Stimulated activated CD8-positive, alpha-beta memory T cell treated with anti-CD3 and anti-CD28 coated beads, Interleukin-4, amount 100 ng/mL, for 24 hours (primary cell): ENCODE results near the gene PLN.

ENCODE experiments used
- DNase-seq: peaks from one replicate; pipeline ENCODE4 v3.0.0-alpha.2; 2020; ENCODE audit warnings: low read depth

Gene PLN

DNA sequence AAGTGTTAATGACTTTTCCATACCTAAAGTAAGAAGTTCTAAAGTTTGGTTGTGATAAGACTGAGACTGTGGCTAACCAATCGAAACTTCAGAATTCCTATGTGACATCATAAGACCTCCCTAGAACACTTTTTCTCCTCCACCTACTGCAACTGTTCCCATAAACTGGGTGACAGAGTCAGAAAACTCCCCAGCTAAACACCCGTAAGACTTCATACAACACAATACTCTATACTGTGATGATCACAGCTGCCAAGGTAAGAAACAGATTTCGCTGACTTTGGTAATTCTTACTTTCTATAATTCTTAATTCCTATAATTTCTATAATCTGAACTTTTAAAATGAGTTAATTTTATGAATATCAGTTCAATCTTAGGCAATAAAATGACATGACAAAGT, at the start of gene PLN:
TSS of gene PLN (plus strand) at position 161 of the 400 bp plus-strand sequence. CDS start 10,626 bp downstream, outside the sequence.
- no peak for DNase-seq

DNA sequence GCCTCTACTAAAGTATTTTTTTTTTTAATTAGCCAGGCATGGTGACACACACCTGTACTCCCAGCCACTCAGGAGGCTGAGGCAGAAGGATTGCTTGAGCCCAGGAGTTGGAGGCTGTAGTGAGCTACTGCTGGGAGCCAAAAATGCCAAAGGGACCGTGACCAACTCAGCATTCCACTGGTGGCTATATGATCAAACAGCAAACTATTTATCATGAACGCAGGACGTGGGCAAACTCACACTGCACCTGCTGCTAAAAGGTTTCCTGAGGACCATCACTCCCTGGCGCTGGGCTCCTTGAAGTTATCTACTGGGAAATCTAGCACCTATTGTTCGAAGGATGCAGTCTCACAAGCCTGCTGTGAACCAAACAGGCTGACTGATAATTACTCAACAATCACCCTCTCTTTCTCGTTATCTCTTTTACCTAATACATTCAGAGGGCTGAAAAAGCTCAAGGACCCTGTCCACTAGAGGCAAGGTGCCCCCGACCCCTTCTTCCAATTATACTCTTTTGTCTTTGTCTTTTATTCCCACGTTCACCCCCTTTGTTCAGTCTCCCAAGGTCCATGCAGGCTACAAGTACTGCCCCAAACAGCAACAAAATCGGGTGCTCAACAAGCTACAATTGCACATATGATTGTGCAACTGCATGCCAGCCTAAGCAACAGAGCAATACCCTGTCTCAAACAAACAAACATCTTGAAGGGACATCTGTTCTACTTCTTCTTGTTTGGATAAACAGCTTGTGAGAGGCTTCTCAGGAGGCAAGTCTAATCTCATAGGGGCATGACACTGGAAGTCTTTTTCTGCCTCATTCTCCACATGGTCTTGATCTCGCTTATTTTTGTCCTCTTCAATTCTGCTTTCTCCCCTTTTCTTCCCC, 47.7 kb upstream of the PLN start:
- no peak for DNase-seq

DNA sequence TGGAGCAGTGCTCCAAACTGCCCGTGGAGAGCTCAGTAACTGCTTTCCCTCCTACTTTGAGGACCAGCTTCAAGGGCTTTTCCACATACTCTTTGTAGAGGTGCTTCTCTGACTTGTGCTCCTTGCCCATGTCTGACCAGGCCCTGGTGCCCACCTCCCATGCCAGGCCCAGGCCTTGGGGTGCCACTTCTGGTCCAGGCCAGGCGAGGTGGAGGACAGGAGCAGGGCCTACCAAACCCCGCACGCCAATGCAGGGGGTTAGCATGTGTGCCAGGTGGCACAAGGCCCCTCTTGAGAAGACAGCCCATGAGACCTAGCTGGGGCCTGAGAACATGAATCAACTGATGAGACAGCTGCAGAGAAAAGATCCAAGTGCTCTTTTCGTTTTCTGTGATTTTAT, 47.0 kb upstream of the PLN start:
- DNase-seq = no peak

DNA sequence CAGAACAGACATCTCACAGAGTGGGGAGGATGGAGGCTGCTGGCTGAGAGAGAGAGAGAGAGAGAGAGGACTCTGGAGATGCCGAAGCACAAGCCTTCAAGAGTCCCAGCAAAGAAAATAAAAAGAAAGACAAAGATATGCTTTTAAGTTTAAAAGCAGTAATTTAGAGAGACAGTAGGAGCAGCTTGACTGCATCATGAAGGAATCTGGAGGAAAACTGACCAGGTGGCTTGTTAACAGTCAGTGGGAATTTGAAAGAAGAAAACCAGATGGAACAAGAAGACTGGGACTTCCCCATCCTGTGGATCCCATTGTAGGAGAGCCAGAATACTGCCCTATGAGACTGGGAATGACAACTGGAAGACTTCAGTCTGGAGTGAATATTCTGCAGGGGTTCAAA, 46.3 kb upstream of the PLN start:
- DNase-seq = no peak

DNA sequence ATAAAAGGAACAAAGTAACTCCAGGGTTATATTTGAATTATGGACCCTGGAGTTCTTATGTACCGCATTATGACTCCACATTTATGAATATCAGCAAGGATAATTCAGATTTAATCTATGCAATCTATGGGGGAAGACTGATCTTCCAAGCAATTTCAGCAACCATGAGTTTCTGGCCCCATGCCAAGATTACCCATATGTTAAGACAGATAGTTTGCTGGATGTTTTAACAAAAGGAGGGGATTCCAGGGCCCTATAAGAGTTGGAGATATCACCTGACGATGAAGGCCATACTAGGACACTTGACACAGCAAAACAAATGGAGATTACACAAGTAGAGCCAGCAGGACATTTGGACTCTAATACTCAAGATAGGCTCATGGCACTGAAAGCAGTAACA, 45.9 kb upstream of the PLN start:
- DNase-seq = no peak

DNA sequence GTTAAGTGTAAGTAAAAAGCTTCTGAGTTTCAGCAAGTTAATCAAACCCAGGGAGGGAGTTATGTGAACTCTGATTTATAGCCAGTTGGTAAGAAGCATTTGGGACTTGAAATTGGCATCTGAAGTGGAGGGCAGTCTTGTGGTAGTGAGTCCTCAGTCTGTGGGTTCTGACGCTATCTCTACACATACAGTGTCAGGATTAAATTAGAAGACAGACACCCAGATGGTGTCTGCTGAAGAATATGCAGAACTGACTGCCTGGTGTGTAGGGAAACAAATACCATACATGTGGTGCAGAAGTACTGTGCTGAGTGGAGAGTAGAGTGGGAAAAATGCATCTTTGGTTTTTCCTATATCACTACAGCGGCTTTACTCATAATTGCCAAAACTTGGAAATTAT, 43.5 kb upstream of the PLN start:
- no peak for DNase-seq

DNA sequence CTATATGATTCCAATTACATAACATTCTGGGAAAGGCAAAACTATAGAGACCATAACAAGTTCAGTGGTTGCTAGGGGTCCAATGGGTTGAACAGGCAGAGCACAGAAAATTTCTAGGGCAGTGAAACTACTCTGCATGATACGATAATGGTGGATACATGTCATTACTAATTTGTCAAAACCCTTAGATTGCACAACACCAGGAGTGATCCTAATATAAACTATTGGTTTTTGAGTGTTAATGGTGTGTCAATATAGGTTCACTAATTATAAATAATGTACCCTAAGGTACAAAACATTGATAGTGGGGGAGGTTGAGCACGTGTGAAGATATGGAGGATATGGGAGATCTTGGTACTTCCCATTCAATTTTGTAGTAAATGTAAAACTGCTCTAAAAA, 42.4 kb upstream of the PLN start:
- no peak for DNase-seq

DNA sequence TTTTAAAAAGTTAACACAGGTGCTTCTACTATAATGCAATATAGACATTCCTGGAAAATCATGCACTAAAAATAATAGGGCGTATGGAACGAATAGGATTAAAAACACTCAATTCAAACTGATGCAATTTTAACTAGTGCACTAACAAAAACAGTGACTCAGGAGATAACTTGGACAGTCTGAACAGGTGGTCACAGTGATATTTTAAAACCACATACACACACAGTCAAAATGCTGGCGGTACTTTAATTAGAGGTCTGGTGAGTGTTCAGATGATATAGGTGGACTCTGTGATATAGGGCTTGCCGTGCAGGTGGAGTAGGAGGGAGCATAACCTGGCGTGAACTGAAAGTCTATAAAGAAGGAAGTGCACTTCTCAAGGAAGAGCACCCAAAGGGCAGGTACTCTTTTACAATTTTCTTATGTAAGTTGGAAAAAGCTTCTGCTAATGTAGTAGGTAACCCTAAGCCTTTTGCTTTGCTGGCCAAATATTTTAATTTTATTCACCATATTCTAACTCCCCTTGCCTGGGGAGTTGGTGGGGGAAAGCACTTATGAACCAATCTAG, 41.9 kb upstream of the PLN start:
- no peak for DNase-seq

DNA sequence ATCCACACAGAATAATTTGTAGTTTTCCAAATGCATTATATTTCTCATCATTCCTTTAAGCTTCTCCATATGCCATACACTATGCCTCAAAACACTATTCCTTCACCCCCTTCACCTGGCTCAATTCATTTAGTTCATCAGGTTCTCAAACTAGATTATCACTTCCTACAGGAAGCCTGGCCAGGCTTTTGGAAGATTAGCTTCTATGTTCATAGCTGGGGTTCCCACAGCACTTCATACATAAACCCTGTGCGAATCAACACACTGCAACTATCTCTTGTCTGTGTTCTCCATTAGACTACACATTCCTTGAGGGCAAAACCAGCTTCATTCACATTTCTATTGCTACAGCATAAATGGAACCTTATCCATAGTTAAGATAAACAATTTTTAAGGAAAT, 40.5 kb upstream of the PLN start:
- no peak for DNase-seq

DNA sequence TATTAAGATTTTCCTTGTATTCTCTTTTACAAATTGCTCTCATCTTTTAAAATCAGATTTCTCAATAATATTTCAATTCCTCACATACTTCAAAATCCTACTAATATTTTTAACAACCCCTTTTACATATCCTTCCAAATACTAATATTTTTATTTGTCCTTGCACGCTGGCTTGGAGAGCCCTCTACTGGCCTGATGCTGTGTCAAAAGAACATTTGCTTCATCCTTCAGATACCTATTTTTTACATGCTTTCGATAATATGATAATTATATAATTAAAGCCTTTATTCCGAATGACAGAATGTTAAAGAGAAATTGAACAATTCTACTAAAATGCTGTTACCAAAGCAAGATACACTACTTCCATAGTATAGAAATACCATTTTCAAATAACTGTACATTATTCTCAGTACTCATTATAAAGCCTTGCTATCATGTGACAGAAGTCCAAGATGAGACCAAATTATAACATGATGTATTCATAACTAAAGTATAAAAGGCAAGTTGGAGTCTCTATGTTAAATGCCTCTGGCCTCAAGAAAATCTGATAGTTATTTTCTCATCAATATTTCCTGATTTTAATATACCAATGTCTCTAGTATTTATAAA, 39.0 kb upstream of the PLN start:
- no peak for DNase-seq

DNA sequence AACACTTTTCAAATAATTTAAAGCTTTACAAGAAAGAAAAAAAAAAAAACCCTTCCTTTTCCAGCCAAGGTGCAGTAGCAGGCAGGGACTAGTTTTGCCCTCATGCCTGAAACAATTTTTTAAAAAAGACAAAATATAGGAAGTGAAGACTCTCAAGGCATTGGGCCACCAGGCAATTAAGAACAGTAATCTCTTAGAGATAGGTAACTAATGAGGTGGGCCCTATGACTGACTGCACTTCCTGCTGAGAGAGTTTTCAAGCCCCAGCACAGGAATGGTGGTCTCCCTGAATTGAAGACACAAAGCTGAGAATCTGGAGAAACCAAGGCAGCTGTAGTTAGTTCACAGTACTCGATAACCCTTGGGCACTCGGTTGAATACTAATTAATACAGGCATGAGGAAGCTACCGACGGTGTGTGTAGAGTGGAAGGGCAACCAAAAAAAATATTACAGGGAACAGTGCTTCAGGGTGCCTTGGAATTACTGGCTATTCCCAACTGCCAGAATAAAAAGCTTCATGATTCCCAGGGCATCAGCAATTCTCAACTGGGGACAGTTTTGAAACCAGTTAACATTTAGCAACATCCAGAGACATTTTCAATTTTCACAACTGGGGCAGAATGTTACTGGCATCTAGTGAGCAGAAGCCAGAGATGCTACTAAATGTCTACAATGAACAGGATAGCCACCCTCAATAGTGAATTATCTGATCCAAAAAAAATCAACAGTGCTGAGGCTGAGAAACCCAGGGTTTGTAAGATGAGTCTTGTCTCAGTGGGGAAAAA, 36.0 kb upstream of the PLN start:
- DNase-seq = no peak

DNA sequence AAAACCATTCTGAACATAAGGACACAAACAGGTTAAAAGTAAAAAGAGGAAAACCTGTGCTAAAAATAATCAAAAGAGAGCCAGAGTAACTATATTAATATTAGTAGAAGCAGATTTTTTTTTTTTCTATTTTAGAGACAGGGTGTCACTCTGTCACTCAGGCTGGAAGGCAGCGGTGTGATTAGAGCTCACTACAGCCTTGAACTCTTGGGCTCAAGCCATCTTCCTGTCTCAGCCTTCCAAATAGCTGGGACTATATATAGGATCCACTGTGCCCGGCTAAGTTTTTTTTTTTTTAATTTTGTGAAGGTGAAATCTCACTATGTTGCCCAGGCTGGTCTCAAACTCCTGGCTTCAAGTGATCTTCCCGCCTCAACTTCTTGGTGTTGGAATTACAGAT, 33.4 kb upstream of the PLN start:
- no peak for DNase-seq

DNA sequence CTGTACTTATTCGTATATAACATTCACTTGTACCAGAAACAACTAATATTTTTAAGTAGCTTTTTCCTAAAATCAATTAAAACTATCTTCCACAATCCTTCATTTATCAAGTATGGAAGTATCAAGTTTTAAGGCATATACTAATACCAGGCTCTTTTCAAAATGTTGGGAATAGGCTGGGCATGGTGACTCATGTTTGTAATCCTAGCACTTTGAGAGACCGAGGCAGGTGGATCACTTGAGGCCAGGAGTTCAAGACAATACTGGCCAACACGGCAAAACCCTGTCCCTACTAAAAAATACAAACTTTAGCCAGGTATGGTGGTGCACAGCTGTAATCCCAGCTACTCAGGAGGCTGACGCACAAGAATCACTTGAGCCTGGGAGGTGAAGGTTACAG, 25.7 kb upstream of the PLN start:
- DNase-seq = no peak

DNA sequence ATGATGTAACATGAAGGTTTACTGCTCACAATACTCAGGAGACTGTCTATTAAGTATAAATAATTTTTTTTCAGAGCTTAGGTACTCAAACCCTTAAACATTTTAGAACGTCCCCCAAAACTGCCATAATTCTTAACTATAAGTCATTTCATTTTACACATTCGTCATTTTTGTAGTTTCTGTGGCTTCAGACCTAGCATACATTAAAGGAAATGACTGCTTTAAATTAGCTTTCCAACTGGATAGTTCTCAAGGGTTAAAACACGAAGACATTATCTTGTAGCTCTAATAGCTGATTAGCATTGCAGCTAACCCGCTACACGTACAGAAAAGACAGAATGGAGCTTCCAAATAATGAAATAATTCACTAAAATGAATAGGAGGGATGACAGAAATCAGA, 24.9 kb upstream of the PLN start:
- no peak for DNase-seq

DNA sequence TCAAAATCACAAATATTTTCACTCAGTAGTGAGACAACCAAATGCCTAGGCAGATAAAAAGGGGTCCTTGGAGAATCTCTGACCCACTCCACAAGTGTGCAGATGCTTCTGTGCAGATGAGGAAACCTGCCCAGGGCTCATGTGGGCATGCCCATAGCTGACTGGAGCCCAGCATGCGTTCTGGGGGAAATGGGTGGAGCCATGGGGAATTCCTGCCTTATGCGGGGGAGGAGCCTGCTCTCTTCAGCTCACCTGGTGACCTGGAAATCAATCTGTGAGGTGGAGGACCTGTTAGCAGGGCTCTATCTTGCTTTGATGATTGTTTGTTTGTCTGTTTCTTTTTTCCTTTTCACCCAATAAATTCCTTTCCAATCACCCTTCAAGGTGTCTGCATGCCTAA, 23.4 kb upstream of the PLN start:
- no peak for DNase-seq

DNA sequence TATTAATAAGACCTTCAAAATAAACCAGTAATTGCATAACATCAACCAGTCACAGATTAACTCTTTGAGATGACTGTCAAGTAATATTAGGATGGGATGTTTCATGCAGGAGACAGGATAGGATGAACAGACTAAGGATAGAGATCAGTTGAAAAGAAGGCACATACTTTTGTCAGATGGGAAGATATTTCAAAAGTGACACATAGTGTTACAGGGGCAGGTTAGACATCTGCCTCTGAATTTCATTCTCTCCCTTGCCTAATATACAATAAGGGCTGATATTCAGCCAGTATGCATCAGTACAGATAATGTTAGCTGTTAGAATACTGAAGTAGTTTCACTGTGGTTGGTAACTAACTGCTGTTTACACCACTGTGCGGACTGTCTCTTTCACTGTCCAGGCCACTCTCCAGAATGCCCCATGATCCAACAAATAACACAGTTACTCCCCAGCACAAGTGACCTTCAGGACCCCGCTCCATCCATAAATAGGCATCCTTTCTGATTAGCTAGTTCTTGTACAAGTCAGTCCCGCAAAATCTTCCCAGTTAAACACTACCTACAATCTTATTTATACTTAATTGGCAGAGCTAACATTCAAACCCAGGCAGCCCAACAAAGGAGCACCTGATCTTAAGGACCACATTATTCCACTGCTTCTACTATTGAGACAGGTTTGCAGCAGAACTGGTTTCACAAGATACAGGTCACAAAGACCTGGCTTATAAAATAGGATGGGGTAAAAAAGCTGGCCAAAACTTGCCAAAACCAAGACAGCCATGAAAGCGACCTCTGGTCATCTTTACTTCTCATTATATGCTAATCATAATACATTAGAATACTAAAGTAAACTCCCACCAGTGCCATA, 21.9 kb upstream of the PLN start:
- no peak for DNase-seq

DNA sequence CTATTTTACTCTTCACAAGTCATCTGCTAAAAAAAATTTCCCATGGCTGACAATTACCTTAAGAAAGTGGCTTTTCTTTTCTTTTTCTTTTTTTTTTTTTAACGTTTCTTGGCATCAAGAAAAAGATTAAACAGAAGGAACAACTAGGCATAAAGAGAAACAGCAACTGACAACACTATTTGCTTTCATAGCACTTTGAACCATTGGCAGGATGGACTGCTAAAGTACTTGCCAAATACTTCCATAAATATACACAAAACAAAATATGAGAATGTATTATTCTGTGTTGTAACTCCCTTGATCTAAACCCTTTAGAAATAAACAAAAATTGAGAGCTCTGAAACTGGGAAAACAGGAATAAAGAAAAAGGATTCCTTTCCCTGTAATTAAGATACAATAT, 20.0 kb upstream of the PLN start:
- no peak for DNase-seq

DNA sequence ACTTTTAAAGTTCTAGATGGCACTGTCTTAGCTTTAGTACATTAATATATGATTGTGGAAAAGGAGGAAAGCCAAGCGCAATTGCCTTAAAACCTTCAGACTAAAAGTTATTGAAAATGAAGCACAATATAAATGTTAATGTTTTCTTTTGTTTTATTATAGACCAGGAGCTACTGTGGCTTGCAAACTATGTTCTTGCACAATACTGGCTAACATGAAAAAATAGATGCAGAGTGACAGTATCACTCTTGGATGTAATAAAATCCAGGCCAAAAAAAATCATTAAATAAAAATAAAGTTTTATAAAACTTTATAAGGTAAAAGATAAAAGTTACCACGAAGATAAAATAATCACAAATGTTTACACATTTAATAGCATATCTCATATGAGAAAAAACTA, 18.3 kb upstream of the PLN start:
- no peak for DNase-seq

DNA sequence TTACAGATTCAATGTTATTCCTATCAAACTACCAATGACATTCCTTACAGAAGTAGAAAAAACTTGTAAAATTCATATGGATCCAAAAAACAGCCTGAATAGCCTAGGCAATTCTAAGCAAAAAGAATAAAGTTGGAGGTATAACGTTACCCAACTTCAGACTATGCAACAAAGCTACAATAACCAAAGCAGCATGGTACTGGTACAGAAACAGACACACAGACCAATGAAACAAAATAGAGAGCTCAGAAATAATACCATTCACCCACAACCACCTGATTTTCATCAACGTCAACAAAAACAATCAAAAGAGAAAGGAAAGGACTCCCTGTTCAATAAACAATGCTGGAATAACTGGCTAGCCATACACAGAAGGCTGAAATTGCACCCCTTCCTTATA, 17.2 kb upstream of the PLN start:
- DNase-seq = no peak

DNA sequence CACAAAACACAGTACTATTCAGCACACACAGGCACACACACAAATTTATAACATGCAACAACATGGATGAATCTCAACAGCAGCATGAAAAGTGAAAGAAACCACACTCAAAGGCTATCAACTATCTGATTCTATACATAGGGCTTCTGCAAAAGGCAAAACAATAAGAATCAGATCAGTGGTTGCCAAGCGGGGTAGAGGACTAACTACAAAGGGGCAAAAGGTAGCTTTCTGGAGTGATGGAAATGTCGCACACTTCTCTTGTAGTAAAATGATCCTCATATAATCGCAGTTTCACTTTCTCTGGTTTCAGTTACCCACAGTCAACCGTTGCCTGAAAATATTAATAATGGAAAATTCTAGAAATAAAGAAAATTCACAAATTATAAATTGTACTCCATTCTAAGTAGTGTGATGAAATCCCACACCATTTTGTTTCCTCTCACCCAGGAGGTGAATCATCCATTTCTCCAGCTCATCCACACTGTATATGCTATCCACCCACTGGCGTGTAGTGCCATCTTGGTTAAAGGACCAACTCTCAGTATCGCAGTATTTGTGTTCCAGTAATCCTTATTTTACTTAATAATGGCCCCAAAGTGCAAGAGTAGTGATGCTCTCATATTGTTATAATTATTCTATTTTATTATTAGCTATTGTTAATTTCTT, 12.8 kb upstream of the PLN start:
- DNase-seq = no peak

DNA sequence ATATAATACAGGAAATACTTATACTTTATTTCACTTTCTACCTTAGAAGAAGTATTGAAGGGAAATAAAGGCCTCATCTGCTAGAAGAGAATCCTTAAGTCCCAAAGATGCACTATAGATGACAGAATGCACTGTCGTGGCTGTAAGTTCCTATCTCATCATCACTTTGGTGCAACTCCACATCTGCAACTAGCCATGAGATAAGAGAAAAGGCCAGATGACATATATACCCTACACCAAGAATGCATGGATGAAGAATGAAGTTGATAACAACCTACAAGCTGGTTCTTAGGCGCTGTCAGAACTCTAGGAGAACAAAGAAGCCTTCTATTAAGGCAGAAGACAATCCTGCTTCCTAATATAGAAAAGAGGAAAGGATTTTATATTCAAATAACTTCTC, 11.6 kb upstream of the PLN start:
- DNase-seq = no peak
